ENCODE results near the gene SULF2. TPM values are rescaled to one million over a fixed set of nuclear protein-coding genes. Genes with fewer than 3 reads are reported as not detected.

Gene SULF2
- total and polyA plus RNA-seq, 4 donors: 78.8 to 350 (median 212) TPM

DNA sequence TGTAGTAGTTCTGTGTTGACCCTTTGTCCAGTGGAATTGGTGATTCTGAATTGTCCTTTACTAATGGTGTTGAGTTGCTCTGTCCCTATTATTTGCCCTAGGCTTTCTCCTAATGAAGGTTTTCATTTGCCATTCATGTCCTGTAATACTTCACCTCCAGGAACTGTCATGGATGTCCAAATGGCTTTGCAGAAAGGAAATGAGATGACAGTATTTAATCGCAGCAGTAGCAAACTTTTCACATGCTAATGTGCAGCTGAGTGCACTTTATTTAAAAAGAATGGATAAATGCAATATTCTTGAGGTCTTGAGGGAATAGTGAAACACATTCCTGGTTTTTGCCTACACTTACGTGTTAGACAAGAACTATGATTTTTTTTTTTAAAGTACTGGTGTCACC is 131.4 kb downstream of the SULF2 start:
- H3K4me3 ChIP-seq (ENCODE audit: low read depth, low read length): no peak overlapping the region
- no peak for DNase-seq (ENCODE audit: low read depth in 4 of 6, low spot score in 6 of 6)
- no peak overlapping the region for H3K27ac ChIP-seq (ENCODE audit: low read depth, low read length)
- WGBS (ENCODE audit: insufficient coverage): no CpG with 5 or more reads among the region's 2 CpGs
- H3K9me3 ChIP-seq (ENCODE audit: control insufficient read depth, insufficient read depth, low read length): no peaks in the 10 kb centered on the region
- peaks cover 20% of the 10 kb centered on the region for H3K36me3 ChIP-seq (ENCODE audit: control insufficient read depth, insufficient read depth, low read length)
- H3K27me3 ChIP-seq (ENCODE audit: control insufficient read depth, insufficient read depth, low read length): no peaks in the 10 kb centered on the region
- no peaks in the 10 kb centered on the region for H3K4me1 ChIP-seq (ENCODE audit: control insufficient read depth, insufficient read depth, low read length)

DNA sequence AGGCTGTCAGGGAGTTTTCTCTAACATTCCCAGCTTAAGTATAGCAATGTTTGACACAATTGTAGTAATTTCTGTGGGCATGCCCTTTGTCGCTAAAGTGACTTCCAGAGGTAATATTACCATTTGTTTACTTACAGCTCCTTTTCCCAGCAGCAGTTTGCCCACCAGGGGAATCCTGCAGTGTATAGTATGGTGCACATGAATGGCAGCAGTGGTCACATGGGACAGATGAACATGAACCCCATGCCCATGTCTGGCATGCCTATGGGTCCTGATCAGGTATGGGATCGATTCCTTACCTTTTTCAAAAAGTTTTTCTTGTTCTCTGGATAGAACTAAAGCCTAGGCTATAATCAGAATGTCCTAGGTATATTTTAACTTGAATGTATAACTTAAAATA is 132.5 kb downstream of the SULF2 start:
- DNase-seq (ENCODE audit: low read depth in 4 of 6, low spot score in 6 of 6): no peak
- Histone ChIP-seq H3K36me3 (ENCODE audit: control insufficient read depth, insufficient read depth, low read length) (peaks cover 20% of the 10 kb centered on the region), H3K27me3 (ENCODE audit: control insufficient read depth, insufficient read depth, low read length) (no peaks in the 10 kb centered on the region), H3K27ac (ENCODE audit: low read depth, low read length) (no peak overlapping the region), H3K9me3 (ENCODE audit: control insufficient read depth, insufficient read depth, low read length) (no peaks in the 10 kb centered on the region), H3K4me3 (ENCODE audit: low read depth, low read length) (no peak overlapping the region), H3K4me1 (ENCODE audit: control insufficient read depth, insufficient read depth, low read length) (no peaks in the 10 kb centered on the region)
- no CpG with 5 or more reads among the region's 2 CpGs for WGBS (ENCODE audit: insufficient coverage)

DNA sequence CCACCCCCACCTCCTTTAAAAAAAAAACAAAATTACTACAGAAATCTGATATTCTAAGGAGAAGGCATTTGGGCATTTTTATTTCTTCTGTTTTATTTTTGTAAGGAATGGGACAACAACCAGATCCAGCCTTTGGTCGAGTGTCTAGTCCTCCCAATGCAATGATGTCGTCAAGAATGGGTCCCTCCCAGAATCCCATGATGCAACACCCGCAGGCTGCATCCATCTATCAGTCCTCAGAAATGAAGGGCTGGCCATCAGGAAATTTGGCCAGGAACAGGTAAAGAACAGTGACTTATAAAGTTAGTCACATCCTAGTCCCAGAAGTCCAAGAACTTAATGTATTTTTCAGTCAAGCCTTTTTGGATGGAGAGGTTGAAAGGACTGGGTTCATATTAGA is 133.0 kb downstream of the SULF2 start:
- H3K27me3 ChIP-seq (ENCODE audit: control insufficient read depth, insufficient read depth, low read length): no peaks in the 10 kb centered on the region
- H3K9me3 ChIP-seq (ENCODE audit: control insufficient read depth, insufficient read depth, low read length): no peaks in the 10 kb centered on the region
- H3K36me3 ChIP-seq (ENCODE audit: control insufficient read depth, insufficient read depth, low read length): peaks cover 20% of the 10 kb centered on the region
- H3K4me3 ChIP-seq (ENCODE audit: low read depth, low read length): no peak overlapping the region
- no peak overlapping the region for H3K27ac ChIP-seq (ENCODE audit: low read depth, low read length)
- no peak for DNase-seq (ENCODE audit: low read depth in 4 of 6, low spot score in 6 of 6)
- no peaks in the 10 kb centered on the region for H3K4me1 ChIP-seq (ENCODE audit: control insufficient read depth, insufficient read depth, low read length)
- WGBS (ENCODE audit: insufficient coverage): 80% methylated on average over 1 of the region's 3 CpGs

DNA sequence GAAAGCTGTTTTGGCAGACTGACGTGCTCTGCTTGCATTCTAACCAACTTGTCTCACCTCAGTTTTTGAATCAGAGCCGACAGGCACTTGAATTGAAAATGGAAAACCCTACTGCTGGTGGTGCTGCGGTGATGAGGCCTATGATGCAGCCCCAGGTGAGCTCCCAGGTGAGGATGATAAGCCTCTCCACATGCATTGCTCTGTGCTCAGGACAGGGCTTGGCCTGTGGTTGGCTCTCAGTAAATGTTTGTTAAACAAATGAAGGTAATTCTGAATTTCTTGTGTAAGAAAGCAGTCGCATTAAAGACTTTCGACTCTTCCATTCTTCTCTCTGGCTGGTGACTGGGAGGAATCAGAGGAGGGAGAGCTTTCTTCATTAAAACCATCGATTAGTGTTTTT is 136.3 kb downstream of the SULF2 start:
- no peaks in the 10 kb centered on the region for H3K4me1 ChIP-seq (ENCODE audit: control insufficient read depth, insufficient read depth, low read length)
- H3K36me3 ChIP-seq (ENCODE audit: control insufficient read depth, insufficient read depth, low read length): peaks cover 21% of the 10 kb centered on the region
- H3K4me3 ChIP-seq (ENCODE audit: low read depth, low read length): no peak overlapping the region
- H3K9me3 ChIP-seq (ENCODE audit: control insufficient read depth, insufficient read depth, low read length): no peaks in the 10 kb centered on the region
- no peak for DNase-seq (ENCODE audit: low read depth in 4 of 6, low spot score in 6 of 6)
- H3K27me3 ChIP-seq (ENCODE audit: control insufficient read depth, insufficient read depth, low read length): no peaks in the 10 kb centered on the region
- no peak overlapping the region for H3K27ac ChIP-seq (ENCODE audit: low read depth, low read length)
- 56% methylated on average over 4 of the region's 6 CpGs for WGBS (ENCODE audit: insufficient coverage)

DNA sequence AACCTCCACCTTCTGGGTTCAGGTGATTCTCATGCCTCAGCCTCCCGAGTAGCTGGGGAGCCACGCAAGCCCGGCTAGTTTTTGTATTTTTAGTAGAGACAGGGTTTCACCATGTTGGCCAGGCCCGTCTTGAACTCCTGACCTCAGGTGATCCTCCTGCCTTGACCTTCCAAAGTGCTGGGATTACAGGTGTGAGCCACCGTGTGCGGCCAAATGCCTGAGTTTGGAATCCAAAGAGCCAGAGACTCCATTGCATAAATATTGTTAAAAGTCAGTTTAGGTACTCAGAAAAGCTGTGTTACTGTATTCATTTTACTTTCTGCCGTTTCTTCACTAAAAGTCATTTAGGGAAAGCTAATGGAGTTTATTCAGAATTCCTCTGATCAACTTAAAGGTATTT is 137.3 kb downstream of the SULF2 start:
- no peak for DNase-seq (ENCODE audit: low read depth in 4 of 6, low spot score in 6 of 6)
- H3K4me1 ChIP-seq (ENCODE audit: control insufficient read depth, insufficient read depth, low read length): no peaks in the 10 kb centered on the region
- H3K4me3 ChIP-seq (ENCODE audit: low read depth, low read length): no peak overlapping the region
- no peaks in the 10 kb centered on the region for H3K9me3 ChIP-seq (ENCODE audit: control insufficient read depth, insufficient read depth, low read length)
- WGBS (ENCODE audit: insufficient coverage): 78% methylated on average over 1 of the region's 7 CpGs
- no peaks in the 10 kb centered on the region for H3K27me3 ChIP-seq (ENCODE audit: control insufficient read depth, insufficient read depth, low read length)
- peaks cover 24% of the 10 kb centered on the region for H3K36me3 ChIP-seq (ENCODE audit: control insufficient read depth, insufficient read depth, low read length)
- H3K27ac ChIP-seq (ENCODE audit: low read depth, low read length): no peak overlapping the region

DNA sequence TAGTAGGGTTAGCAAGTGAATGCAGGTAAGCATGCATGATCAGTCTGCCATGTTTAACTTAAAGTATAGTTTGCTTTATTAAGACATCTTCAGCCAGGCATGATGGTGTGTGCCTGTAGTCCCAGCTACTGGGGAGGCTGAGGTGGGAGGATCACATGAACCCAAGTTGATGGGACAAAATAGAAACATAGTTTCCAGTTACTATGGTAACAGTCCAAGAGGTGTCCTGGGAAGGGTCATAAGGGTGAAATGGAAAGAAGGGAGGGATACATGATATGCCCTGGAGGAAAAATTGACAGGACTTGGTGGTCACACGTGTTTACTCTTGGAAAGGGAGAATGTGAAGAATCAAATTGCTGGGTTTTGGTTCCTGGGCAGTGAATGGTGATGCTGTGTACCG is 139.6 kb downstream of the SULF2 start:
- Histone ChIP-seq H3K36me3 (ENCODE audit: control insufficient read depth, insufficient read depth, low read length) (peaks cover 18% of the 10 kb centered on the region), H3K9me3 (ENCODE audit: control insufficient read depth, insufficient read depth, low read length) (no peaks in the 10 kb centered on the region), H3K27me3 (ENCODE audit: control insufficient read depth, insufficient read depth, low read length) (no peaks in the 10 kb centered on the region), H3K27ac (ENCODE audit: low read depth, low read length) (no peak overlapping the region), H3K4me1 (ENCODE audit: control insufficient read depth, insufficient read depth, low read length) (no peaks in the 10 kb centered on the region), H3K4me3 (ENCODE audit: low read depth, low read length) (no peak overlapping the region)
- WGBS (ENCODE audit: insufficient coverage): 100% methylated on average over 1 of the region's 2 CpGs
- no peak for DNase-seq (ENCODE audit: low read depth in 4 of 6, low spot score in 6 of 6)

DNA sequence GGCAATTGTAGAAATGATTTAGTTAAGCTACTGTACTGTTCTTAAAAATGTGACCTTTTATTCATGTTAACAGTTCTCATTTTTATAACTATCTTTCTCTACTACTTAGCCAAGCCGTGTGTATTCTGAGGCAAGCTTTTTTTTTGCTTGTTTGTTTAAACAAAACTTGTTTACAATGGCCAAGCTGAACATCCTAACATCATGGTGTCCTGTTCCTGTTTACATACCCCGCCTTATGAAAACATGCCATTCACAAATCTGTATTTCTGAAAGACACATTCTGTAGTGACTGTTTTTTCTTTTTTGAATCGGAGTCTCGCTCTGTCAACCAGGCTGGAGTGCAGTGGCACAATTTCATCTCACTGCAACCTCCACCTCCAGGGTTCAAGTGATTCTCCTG is 142.7 kb downstream of the SULF2 start:
- no peaks in the 10 kb centered on the region for H3K27me3 ChIP-seq (ENCODE audit: control insufficient read depth, insufficient read depth, low read length)
- no peak overlapping the region for H3K4me3 ChIP-seq (ENCODE audit: low read depth, low read length)
- no peaks in the 10 kb centered on the region for H3K4me1 ChIP-seq (ENCODE audit: control insufficient read depth, insufficient read depth, low read length)
- H3K27ac ChIP-seq (ENCODE audit: low read depth, low read length): no peak overlapping the region
- DNase-seq (ENCODE audit: low read depth in 4 of 6, low spot score in 6 of 6): no peak
- peaks cover 24% of the 10 kb centered on the region for H3K36me3 ChIP-seq (ENCODE audit: control insufficient read depth, insufficient read depth, low read length)
- H3K9me3 ChIP-seq (ENCODE audit: control insufficient read depth, insufficient read depth, low read length): no peaks in the 10 kb centered on the region
- 100% methylated on average over 2 of the region's 4 CpGs for WGBS (ENCODE audit: insufficient coverage)

DNA sequence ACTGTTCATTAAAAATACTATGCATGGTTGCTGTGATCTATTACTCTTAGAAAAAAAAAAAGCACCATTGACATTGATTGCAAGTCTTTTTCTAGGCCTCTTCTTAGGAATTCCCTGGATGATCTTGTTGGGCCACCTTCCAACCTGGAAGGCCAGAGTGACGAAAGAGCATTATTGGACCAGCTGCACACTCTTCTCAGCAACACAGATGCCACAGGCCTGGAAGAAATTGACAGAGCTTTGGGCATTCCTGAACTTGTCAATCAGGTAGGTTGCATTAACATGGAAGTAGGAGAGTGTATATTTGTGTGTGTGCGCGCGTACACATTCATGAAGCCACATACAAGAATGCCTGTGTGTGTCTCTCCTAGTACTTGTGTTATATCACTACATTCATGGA is 143.2 kb downstream of the SULF2 start:
- Histone ChIP-seq H3K36me3 (ENCODE audit: control insufficient read depth, insufficient read depth, low read length) (peaks cover 24% of the 10 kb centered on the region), H3K4me3 (ENCODE audit: low read depth, low read length) (no peak overlapping the region), H3K27me3 (ENCODE audit: control insufficient read depth, insufficient read depth, low read length) (no peaks in the 10 kb centered on the region), H3K27ac (ENCODE audit: low read depth, low read length) (no peak overlapping the region), H3K9me3 (ENCODE audit: control insufficient read depth, insufficient read depth, low read length) (no peaks in the 10 kb centered on the region), H3K4me1 (ENCODE audit: control insufficient read depth, insufficient read depth, low read length) (no peaks in the 10 kb centered on the region)
- WGBS (ENCODE audit: insufficient coverage): 67% methylated on average over 1 of the region's 4 CpGs
- no peak for DNase-seq (ENCODE audit: low read depth in 4 of 6, low spot score in 6 of 6)

DNA sequence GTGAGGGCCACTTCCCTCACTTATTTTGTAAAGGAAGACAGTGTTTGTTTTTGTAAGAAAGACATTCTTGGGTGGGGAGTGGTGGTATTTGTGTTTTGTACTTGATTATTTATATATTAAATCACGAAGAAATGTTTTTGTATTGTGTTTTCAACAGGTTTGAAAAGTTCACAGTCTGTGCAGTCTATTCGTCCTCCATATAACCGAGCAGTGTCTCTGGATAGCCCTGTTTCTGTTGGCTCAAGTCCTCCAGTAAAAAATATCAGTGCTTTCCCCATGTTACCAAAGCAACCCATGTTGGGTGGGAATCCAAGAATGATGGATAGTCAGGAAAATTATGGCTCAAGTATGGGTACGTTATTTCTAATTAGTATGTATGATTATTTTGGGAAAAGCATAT is 146.4 kb downstream of the SULF2 start:
- WGBS (ENCODE audit: insufficient coverage): no CpG with 5 or more reads among the region's 4 CpGs

DNA sequence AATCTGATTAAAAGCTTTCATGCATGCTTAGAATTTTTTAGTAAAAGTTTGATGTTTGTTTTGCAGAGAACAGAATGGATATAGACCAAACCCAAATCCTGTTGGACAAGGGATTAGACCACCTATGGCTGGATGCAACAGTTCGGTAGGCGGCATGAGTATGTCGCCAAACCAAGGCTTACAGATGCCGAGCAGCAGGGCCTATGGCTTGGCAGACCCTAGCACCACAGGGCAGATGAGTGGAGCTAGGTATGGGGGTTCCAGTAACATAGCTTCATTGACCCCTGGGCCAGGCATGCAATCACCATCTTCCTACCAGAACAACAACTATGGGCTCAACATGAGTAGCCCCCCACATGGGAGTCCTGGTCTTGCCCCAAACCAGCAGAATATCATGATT is 150.0 kb downstream of the SULF2 start:
- H3K9me3 ChIP-seq (ENCODE audit: control insufficient read depth, insufficient read depth, low read length): no peaks in the 10 kb centered on the region
- no CpG with 5 or more reads among the region's 4 CpGs for WGBS (ENCODE audit: insufficient coverage)
- no peaks in the 10 kb centered on the region for H3K4me1 ChIP-seq (ENCODE audit: control insufficient read depth, insufficient read depth, low read length)
- no peak for DNase-seq (ENCODE audit: low read depth in 4 of 6, low spot score in 6 of 6)
- no peaks in the 10 kb centered on the region for H3K27me3 ChIP-seq (ENCODE audit: control insufficient read depth, insufficient read depth, low read length)
- H3K4me3 ChIP-seq (ENCODE audit: low read depth, low read length): no peak overlapping the region
- H3K36me3 ChIP-seq (ENCODE audit: control insufficient read depth, insufficient read depth, low read length): peaks cover 19% of the 10 kb centered on the region
- H3K27ac ChIP-seq (ENCODE audit: low read depth, low read length): no peak overlapping the region

More for the DNA sequence above, 146.4 kb downstream of the SULF2 start:
- no peak overlapping the region for H3K27ac ChIP-seq (ENCODE audit: low read depth, low read length)
- DNase-seq (ENCODE audit: low read depth in 4 of 6, low spot score in 6 of 6): peak in 1 of 6 donors; percentile 29
- no peaks in the 10 kb centered on the region for H3K4me1 ChIP-seq (ENCODE audit: control insufficient read depth, insufficient read depth, low read length)
- H3K27me3 ChIP-seq (ENCODE audit: control insufficient read depth, insufficient read depth, low read length): no peaks in the 10 kb centered on the region
- no peak overlapping the region for H3K4me3 ChIP-seq (ENCODE audit: low read depth, low read length)
- no peaks in the 10 kb centered on the region for H3K9me3 ChIP-seq (ENCODE audit: control insufficient read depth, insufficient read depth, low read length)
- peaks cover 29% of the 10 kb centered on the region for H3K36me3 ChIP-seq (ENCODE audit: control insufficient read depth, insufficient read depth, low read length)

Data from spinal cord (tissue), 10 donors.